Dermis blood vessel endothelial cell (primary cell): ENCODE measurements around the gene KCNN4. TPM values are rescaled to one million over a fixed set of nuclear protein-coding genes. Genes with fewer than 3 reads are reported as not detected.

Source experiments
- total RNA-seq: library from RNA; depleted of rRNA; stranded (reverse); fragments of >200 nt; gene quantifications from 2 replicates; pipeline ENCODE4 v1.2.3, GENCODE V29; 2014

KCNN4 gene
- total RNA-seq, 1 donor from 2014 or later = 0.51 TPM

Other genes starting within 250 kb of the KCNN4 start
- gene ZNF575, start 247.8 kb downstream of the KCNN4 start, total RNA-seq = 0.23 TPM in 1 of 2 replicates, not detected in the other
- 16.8 and 18.6 TPM in 2 replicates for gene XRCC1, start 205.4 kb downstream of the KCNN4 start, total RNA-seq
- 0.68 and 3.7 TPM in 2 replicates for gene PINLYP, start 205.2 kb downstream of the KCNN4 start, total RNA-seq
- 27.2 and 34.6 TPM in 2 replicates for gene IRGQ, start 184.8 kb downstream of the KCNN4 start, total RNA-seq
- 10.8 and 12.6 TPM in 2 replicates for gene ZNF576, start 184.4 kb downstream of the KCNN4 start, total RNA-seq
- 0.05 and 0.17 TPM in 2 replicates for gene SRRM5, start 168.9 kb downstream of the KCNN4 start, total RNA-seq
- gene ZNF428, start 161.3 kb downstream of the KCNN4 start, total RNA-seq = 41.5 and 46.5 TPM in 2 replicates
- 8.7 and 11.9 TPM in 2 replicates for gene CADM4, start 141.1 kb downstream of the KCNN4 start, total RNA-seq
- gene PLAUR, start 110.8 kb downstream of the KCNN4 start, total RNA-seq = 23.3 and 24.2 TPM in 2 replicates
- gene IRGC, start 64.9 kb downstream of the KCNN4 start, total RNA-seq = not detected in 2 replicates
- gene SMG9, start 26.0 kb downstream of the KCNN4 start, total RNA-seq = 8.8 and 9.0 TPM in 2 replicates
- gene LYPD5, start 21.5 kb upstream of the KCNN4 start, total RNA-seq = 0.09 and 0.17 TPM in 2 replicates
- 10.9 and 11.1 TPM in 2 replicates for gene ZNF283, start 46.3 kb upstream of the KCNN4 start, total RNA-seq
- 0.51 and 1.5 TPM in 2 replicates for gene ZNF404, start 103.0 kb upstream of the KCNN4 start, total RNA-seq
- 19.2 and 21.0 TPM in 2 replicates for gene ZNF45, start 154.3 kb upstream of the KCNN4 start, total RNA-seq
- 4.9 and 6.8 TPM in 2 replicates for gene ZNF221, start 170.3 kb upstream of the KCNN4 start, total RNA-seq
- gene ZNF155, start 203.2 kb upstream of the KCNN4 start, total RNA-seq = 6.6 and 9.5 TPM in 2 replicates
- 2.6 and 3.7 TPM in 2 replicates for gene ZNF230, start 222.0 kb upstream of the KCNN4 start, total RNA-seq
- 4.8 and 7.5 TPM in 2 replicates for gene ZNF222, start 244.4 kb upstream of the KCNN4 start, total RNA-seq